IMR-90 (cell line): ENCODE results near the gene DCAF16. TPM values are rescaled to one million over a fixed set of nuclear protein-coding genes. Genes with fewer than 3 reads are reported as not detected.
A peak's percentile ranks its signal among the peaks of the same experiment; 100 is the strongest.

ENCODE experiments used
- ATAC-seq: fragments of 200-7000 bp; cut with Tn5 transposase; 2 replicates; pipeline ENCODE4 v1.9.1; 2020; ENCODE audit warnings: low read depth, mild to moderate bottlenecking, moderate library complexity
- BruUV-seq: library from RNA; stranded (reverse); fragments of 400-500 nt; replicated peaks from 2 replicates; lab custom pipeline; 2021; lab: Mats Ljungman, UMichigan
- CTCF ChIA-PET: fragments of 300-600 bp; formaldehyde crosslinking; extraction: SDS; loops from one replicate; lab custom pipeline; 2021; ENCODE audit warnings: antibody characterized with exemption; lab: Yijun Ruan, JAX
- POLR2A ChIA-PET: fragments of 300-600 bp; sonication (Branson Sonifier 250); formaldehyde crosslinking; loops from one replicate; lab custom pipeline; 2022; ENCODE audit warnings: antibody characterized with exemption; ENCODE audit not compliant: unreplicated experiment; lab: Charles Lee
- DNase-seq: peaks from one replicate; pipeline ENCODE4 v3.0.0; 2013
- H2AFZ ChIP-seq: replicated peaks from 2 replicates; pipeline ENCODE3; 2013; ENCODE audit warnings: low read length, mild to moderate bottlenecking; ENCODE audit not compliant: poor library complexity
- H2AK5ac ChIP-seq: 2 replicates; pipeline ENCODE4 v1.6.1; 2013; ENCODE audit warnings: low read depth, low read length, inconsistent platforms
- H2AK9ac ChIP-seq: replicated peaks from 2 replicates; pipeline ENCODE3; 2013; ENCODE audit warnings: mild to moderate bottlenecking, low read depth, low read length, moderate library complexity; ENCODE audit not compliant: poor library complexity
- H2BK120ac ChIP-seq: 2 replicates; pipeline ENCODE4 v1.6.1; 2013; ENCODE audit warnings: low read depth, low read length, inconsistent platforms
- H2BK15ac ChIP-seq: 3 replicates; pipeline ENCODE4 v1.6.1; 2013; ENCODE audit warnings: low read depth, low read length, inconsistent platforms
- H2BK20ac ChIP-seq: 2 replicates; pipeline ENCODE4 v1.6.1; 2013; ENCODE audit warnings: low read depth, mild to moderate bottlenecking, inconsistent platforms, low read length, moderate library complexity
- H2BK5ac ChIP-seq: 2 replicates; pipeline ENCODE4 v1.6.1; 2013; ENCODE audit warnings: mild to moderate bottlenecking, low read depth, low read length, inconsistent platforms; ENCODE audit not compliant: poor library complexity, severe bottlenecking
- H3K14ac ChIP-seq: replicated peaks from 2 replicates; pipeline ENCODE4 v1.6.1; 2013; ENCODE audit warnings: low read depth, low read length, inconsistent platforms
- H3K18ac ChIP-seq: 2 replicates; pipeline ENCODE4 v1.6.1; 2013; ENCODE audit warnings: low read depth, low read length, control low read depth
- H3K23ac ChIP-seq: 2 replicates; pipeline ENCODE4 v1.6.1; 2013; ENCODE audit warnings: low read depth, low read length, inconsistent platforms
- H3K27ac ChIP-seq: 2 replicates; pipeline ENCODE4 v1.5.1; 2013; ENCODE audit warnings: mild to moderate bottlenecking, control low read depth, low read length; ENCODE audit not compliant: insufficient read depth
- H3K27me3 ChIP-seq: 2 replicates; pipeline ENCODE4 v1.6.1; 2013; ENCODE audit warnings: low read length; ENCODE audit not compliant: control insufficient read depth, insufficient read depth
- H3K36me3 ChIP-seq: 2 replicates; pipeline ENCODE4 v1.6.1; 2013; ENCODE audit warnings: low read length, mixed read lengths; ENCODE audit not compliant: control insufficient read depth, insufficient read depth
- H3K4ac ChIP-seq: 2 replicates; pipeline ENCODE4 v1.6.1; 2013; ENCODE audit warnings: low read depth, low read length, inconsistent platforms
- H3K4me1 ChIP-seq: 2 replicates; pipeline ENCODE4 v1.6.1; 2013; ENCODE audit warnings: low read length, mixed read lengths; ENCODE audit not compliant: control insufficient read depth, insufficient read depth
- H3K4me2 ChIP-seq: 2 replicates; pipeline ENCODE4 v1.6.1; 2013; ENCODE audit warnings: low read depth, mild to moderate bottlenecking, control low read depth, low read length, moderate library complexity
- H3K4me3 ChIP-seq: 2 replicates; pipeline ENCODE4 v1.5.1; 2013; ENCODE audit warnings: low read depth, mild to moderate bottlenecking, control low read depth, low read length, moderate library complexity; ENCODE audit not compliant: insufficient read depth
- H3K56ac ChIP-seq: 2 replicates; pipeline ENCODE4 v1.6.1; 2013; ENCODE audit warnings: low read length, inconsistent platforms; ENCODE audit not compliant: insufficient read depth; ENCODE audit errors: extremely low read depth
- H3K79me1 ChIP-seq, 2 experiments: 2 replicates each; pipeline ENCODE4 v1.6.1; 2013; ENCODE audit warnings: low read length in 2 of 2, inconsistent platforms in 1 of 2, low read depth in 1 of 2
- H3K9ac ChIP-seq: 2 replicates; pipeline ENCODE4 v1.6.1; 2013; ENCODE audit warnings: low read depth, low read length, control low read depth
- H3K9me1 ChIP-seq: 2 replicates; pipeline ENCODE4 v1.6.1; 2013; ENCODE audit warnings: low read length, inconsistent platforms; ENCODE audit not compliant: insufficient read depth
- H3K9me3 ChIP-seq: 2 replicates; pipeline ENCODE4 v1.6.1; 2013; ENCODE audit warnings: low read length; ENCODE audit not compliant: control insufficient read depth, insufficient read depth
- H4K20me1 ChIP-seq: 2 replicates; pipeline ENCODE4 v1.6.1; 2013; ENCODE audit warnings: low read length, inconsistent platforms; ENCODE audit not compliant: insufficient read depth
- H4K5ac ChIP-seq: 2 replicates; pipeline ENCODE4 v1.6.1; 2013; ENCODE audit warnings: mild to moderate bottlenecking, low read depth, low read length, control low read depth
- H4K8ac ChIP-seq, 2 experiments: 2 replicates each; pipeline ENCODE4 v1.6.1; 2013; ENCODE audit warnings: low read depth in 2 of 2, low read length in 2 of 2, control low read depth in 1 of 2, inconsistent platforms in 1 of 2
- H4K91ac ChIP-seq: 2 replicates; pipeline ENCODE4 v1.6.1; 2013; ENCODE audit warnings: low read depth, low read length, inconsistent platforms; ENCODE audit not compliant: insufficient read depth
- BHLHE40 ChIP-seq: fragments of 150-350 bp; IDR thresholded peaks from 2 replicates; pipeline ENCODE4 v1.6.1; 2016; ENCODE audit warnings: mild to moderate bottlenecking, low read depth, low read length
- CHD1 ChIP-seq: IDR thresholded peaks from 2 replicates; pipeline ENCODE4 v1.6.1; 2012; ENCODE audit warnings: low read depth, low read length, improper control_type of control experiment
- CTCF ChIP-seq: conservative IDR thresholded peaks from 2 replicates; pipeline ENCODE4 v1.5.1; 2012; ENCODE audit warnings: mild to moderate bottlenecking, low read depth, low read length, improper control_type of control experiment
- FOS ChIP-seq: fragments of 150-350 bp; IDR thresholded peaks from 2 replicates; pipeline ENCODE4 v1.6.1; 2016; ENCODE audit warnings: low read depth, low read length
- MAFK ChIP-seq: IDR thresholded peaks from 2 replicates; pipeline ENCODE4 v1.6.1; 2012; ENCODE audit warnings: low read depth, low read length, improper control_type of control experiment
- MAZ ChIP-seq: IDR thresholded peaks from 2 replicates; pipeline ENCODE4 v1.6.1; 2012; ENCODE audit warnings: low read depth, mild to moderate bottlenecking, low read length, improper control_type of control experiment, moderate library complexity, borderline replicate concordance
- MXI1 ChIP-seq: IDR thresholded peaks from 2 replicates; pipeline ENCODE4 v1.6.1; 2012; ENCODE audit warnings: low read depth, mild to moderate bottlenecking, low read length, moderate library complexity, borderline replicate concordance
- POLR2A ChIP-seq: IDR thresholded peaks from 2 replicates; pipeline ENCODE4 v1.6.1; 2012; ENCODE audit warnings: mild to moderate bottlenecking, low read depth, low read length
- RAD21 ChIP-seq: IDR thresholded peaks from 2 replicates; pipeline ENCODE4 v1.6.1; 2012; ENCODE audit warnings: low read length, improper control_type of control experiment
- RCOR1 ChIP-seq: IDR thresholded peaks from 2 replicates; pipeline ENCODE4 v1.6.1; 2012; ENCODE audit warnings: mild to moderate bottlenecking, low read length, improper control_type of control experiment; ENCODE audit not compliant: insufficient replicate concordance
- SMC3 ChIP-seq: fragments of 150-350 bp; IDR thresholded peaks from 2 replicates; pipeline ENCODE4 v1.6.1; 2016; ENCODE audit warnings: low read depth, mild to moderate bottlenecking, antibody characterized with exemption, low read length, moderate library complexity
- USF2 ChIP-seq: fragments of 150-350 bp; IDR thresholded peaks from 2 replicates; pipeline ENCODE4 v1.6.1; 2017; ENCODE audit warnings: mild to moderate bottlenecking, antibody characterized with exemption, low read length, low read depth
- WGBS, 2 experiments: methylation state at CpG; one replicate each; pipeline versions ENCODE4 v1.1.5 to v1.1.7; 2013; ENCODE audit warnings: missing lambda C conversion rate in 2 of 2; ENCODE audit not compliant: insufficient read length in 1 of 2; ENCODE audit errors: extremely low coverage in 2 of 2; 5-methylcytosine and 5-hydroxymethylcytosine counted together
- dilution Hi-C: fragments of 300-500 bp; cut with HindIII; formaldehyde crosslinking; loops from one replicate; pipeline ENCODE4 v1.14.3; 2018; ENCODE audit warnings: low sequenced_read_pairs; ENCODE audit not compliant: unreplicated experiment
- in situ Hi-C: fragments of 300-500 bp; cut with MboI; formaldehyde crosslinking; loops from 3 replicates; pipeline ENCODE4 v1.14.3; 2019; ENCODE audit warnings: low sequenced_read_pairs, inconsistent platforms, mixed read lengths
- intact Hi-C: fragments of 100-400 bp; cut with micrococcal nuclease; formaldehyde crosslinking; loops from 2 replicates; pipeline ENCODE4 v1.10.0; 2022
- polyA plus RNA-seq, 3 experiments: library from polyadenylated mRNA; depleted of rRNA; stranded (reverse); fragments of >200 nt; gene quantifications; 2 replicates each; pipeline ENCODE4 v1.2.3, GENCODE V29; 2012; ENCODE audit warnings: low replicate concordance in 1 of 3
- total RNA-seq: library from RNA; depleted of rRNA; stranded (reverse); fragments of >200 nt; gene quantifications from 2 replicates; pipeline ENCODE4 v1.2.3, GENCODE V29; 2012

Gene DCAF16
- total and polyA plus RNA-seq, 2 of the 4 experiments (the other 2 are of a cell fraction) = 15.1 to 31.5 TPM

GRCh38 chr4:17846266-17846665 is 35.7 kb upstream of the DCAF16 start:
- H4K91ac ChIP-seq = no peak overlapping the region
- H3K9me3 ChIP-seq = no peaks in the 10 kb centered on the region
- no peak overlapping the region for H2AK9ac ChIP-seq
- H4K20me1 ChIP-seq = no peaks in the 10 kb centered on the region
- no peak overlapping the region for H2BK120ac ChIP-seq
- no peaks in the 10 kb centered on the region for H3K27me3 ChIP-seq
- no peak overlapping the region for H2AFZ ChIP-seq
- no peak overlapping the region for H3K4me3 ChIP-seq
- no peak overlapping the region for H2BK15ac ChIP-seq
- H2AK5ac ChIP-seq = no peak overlapping the region
- dilution Hi-C loops (no loop called here), intact Hi-C loops (no loop called here), in situ Hi-C loops (no loop called here)
- H3K79me1 ChIP-seq = no peaks in the 10 kb centered on the region; a peak in 1 of 4 replicates
- ATAC-seq (peak; percentile 89), DNase-seq (peak; percentile 72)
- H3K23ac ChIP-seq = no peak overlapping the region
- H3K4me1 ChIP-seq = peaks cover 8% of the 10 kb centered on the region
- no peaks in the 10 kb centered on the region; the same call in 1 of the 2 replicates for H3K9me1 ChIP-seq
- H3K4me2 ChIP-seq = peak overlapping the region; percentile 81; the same call in 1 of the 2 replicates
- CTCF ChIA-PET = no interaction called here
- H3K56ac ChIP-seq = no peak overlapping the region
- H4K5ac ChIP-seq = peak overlapping the region; percentile 54; the same call in 1 of the 2 replicates
- H4K8ac ChIP-seq = no peak overlapping the region
- no CpG with 5 or more reads among the region's 2 CpGs for WGBS, 2 experiments
- H3K9ac ChIP-seq = no peak overlapping the region
- TF ChIP-seq CTCF (no peak), MAFK (no peak), CHD1 (no peak), RCOR1 (no peak), MXI1 (no peak), RAD21 (no peak), MAZ (no peak), USF2 (no peak), POLR2A (no peak), BHLHE40 (no peak), SMC3 (no peak), FOS (no peak)
- no peak overlapping the region for H3K14ac ChIP-seq
- peak overlapping the region; percentile 93; the same call in 1 of the 2 replicates for H3K18ac ChIP-seq
- no TSS peak for BruUV-seq
- H3K36me3 ChIP-seq = no peaks in the 10 kb centered on the region
- H3K27ac ChIP-seq = peak overlapping the region; percentile 12; the same call in 1 of the 2 replicates
- no peak overlapping the region for H2BK20ac ChIP-seq
- POLR2A ChIA-PET = interaction anchor here (0.5 kb wide), 1 partner anchor 185 kb away, joined by 3 read pairs; no protein-coding TSS in a partner anchor
- peak overlapping the region; percentile 41 for H2BK5ac ChIP-seq
- H3K4ac ChIP-seq = 0 out of 2 replicates have a peak overlapping the region, but pooled peaks have one; percentile 0
